G401 (cell line): Measurements from ENCODE around the gene SMCO2. TPM values are rescaled to one million over a fixed set of nuclear protein-coding genes. Genes with fewer than 3 reads are reported as not detected.

Experiments
- DNase-seq: peaks from one replicate; pipeline ENCODE4 v3.0.0-alpha.2; 2015; ENCODE audit warnings: low spot score
- in situ Hi-C: cut with HindIII; loops from 2 replicates; pipeline ENCODE4 v1.10.0; 2016; ENCODE audit warnings: low sequenced_read_pairs, mixed read lengths
- total RNA-seq: library from RNA; depleted of rRNA; stranded (reverse); fragments of >200 nt; shearing (Covaris generic); gene quantifications from 2 replicates; pipeline ENCODE4 v1.2.3, GENCODE V29; 2014

The SMCO2 gene
- total RNA-seq, 1 experiment from 2014 or later = not detected

DNA sequence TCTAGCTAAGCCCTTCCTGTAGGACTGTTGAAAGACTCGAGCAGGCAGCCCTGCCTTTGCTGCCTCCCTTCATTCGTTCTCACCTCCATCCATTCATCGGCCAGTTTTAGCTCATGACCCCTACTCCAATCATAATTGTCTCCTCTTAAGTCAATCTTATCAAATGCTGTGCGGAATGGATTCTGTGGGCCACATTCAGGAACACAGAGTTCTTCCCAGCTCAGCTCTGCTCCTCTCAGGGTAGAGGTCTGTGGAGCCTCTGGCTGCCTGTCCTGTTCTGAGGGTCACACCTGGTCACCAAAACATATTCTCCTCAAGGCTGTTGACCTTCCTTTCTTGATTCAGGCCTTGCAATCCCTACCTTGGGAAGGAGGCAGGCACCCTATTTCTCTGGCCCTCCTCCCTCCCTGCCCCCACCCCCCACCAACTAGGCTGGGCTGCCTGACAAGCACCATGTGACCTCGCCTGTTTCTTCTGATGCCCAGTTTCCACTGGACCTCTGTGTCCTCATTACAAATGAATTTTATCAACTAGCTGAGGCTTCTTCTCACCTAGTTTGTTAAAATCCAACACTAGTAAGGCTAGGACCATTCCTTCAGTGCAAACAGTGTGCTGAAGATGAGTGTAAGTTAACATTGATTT lies 3.5 kb downstream of the SMCO2 start:
- in situ Hi-C loops = no loop called here
- no peak for DNase-seq

DNA sequence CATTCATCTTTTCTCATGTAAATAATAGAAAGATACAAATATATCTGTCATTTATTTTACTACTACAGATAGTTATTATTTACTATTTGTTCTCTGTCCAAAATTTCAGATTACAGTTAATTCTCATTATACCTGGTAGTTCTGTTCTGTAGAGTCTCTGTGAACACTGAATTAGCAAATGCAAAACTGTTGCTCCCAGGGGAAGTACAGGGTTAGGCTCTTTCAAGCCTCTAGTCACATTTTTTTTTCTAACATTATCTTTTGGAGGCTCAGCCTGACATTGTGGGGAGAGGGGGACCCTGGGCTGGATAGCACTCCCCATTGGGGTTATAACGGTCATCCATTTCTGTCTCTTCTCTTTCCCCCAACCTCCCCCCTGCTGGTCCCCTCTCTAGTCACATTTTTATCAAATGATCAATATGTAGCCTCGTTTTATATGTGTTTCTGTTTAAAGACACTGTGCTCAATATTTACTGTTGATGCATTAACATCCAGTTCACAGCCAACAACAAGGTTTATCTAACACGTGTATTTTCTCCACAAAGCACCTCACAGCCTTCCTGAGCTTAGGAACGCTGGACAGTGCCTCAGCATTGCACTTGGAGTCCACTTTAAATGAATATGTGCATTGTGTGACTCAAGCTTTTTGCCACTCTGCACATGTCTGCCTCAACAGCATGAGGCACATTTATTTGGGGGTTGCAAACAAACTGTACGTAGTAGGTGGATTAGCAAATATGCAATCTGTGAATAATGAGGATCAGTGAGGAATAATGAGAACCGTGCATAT lies 4.7 kb downstream of the SMCO2 start:
- DNase-seq = no peak
- in situ Hi-C loops = no loop called here

DNA sequence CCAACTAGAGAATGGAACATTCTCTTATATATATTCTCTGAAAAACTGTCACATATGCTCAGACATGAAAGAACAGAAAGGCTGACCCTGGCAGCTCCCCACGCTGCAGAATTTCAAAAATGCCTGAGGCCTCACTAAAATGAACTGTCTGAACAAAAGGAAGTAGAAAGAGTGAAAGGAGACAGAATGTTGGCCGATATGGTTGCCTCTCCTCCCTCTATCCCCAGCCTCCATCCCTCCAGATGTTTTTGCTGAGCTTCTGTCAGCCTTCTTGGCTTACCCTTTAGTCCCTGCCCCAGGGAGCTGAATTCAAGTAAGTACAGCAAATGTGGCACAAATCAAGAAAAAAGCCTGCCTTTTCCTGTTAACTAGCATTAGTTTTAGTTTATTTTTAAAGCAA lies 6.9 kb downstream of the SMCO2 start:
- DNase-seq = no peak

DNA sequence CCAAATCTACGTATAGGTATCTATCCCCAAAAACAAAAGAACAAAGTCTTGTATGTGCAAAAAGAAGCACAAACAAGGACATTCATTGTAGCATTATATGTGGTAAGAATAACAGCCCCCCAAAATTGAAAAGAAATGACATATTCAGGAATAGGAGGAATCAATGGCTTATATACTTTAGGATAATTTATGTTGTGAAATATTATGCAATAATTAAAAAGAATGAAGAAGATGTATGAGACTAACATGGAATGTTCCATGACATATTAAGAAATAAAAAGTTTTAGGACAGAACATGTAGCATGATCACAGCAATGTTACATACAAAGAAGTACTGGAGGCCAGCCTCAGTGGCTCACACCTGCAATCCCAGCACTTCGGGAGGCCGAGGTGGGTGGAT lies 9.1 kb downstream of the SMCO2 start:
- in situ Hi-C loops = no loop called here
- DNase-seq = no peak

More for the DNA sequence above, 6.9 kb downstream of the SMCO2 start:
- in situ Hi-C loops = no loop called here

DNA sequence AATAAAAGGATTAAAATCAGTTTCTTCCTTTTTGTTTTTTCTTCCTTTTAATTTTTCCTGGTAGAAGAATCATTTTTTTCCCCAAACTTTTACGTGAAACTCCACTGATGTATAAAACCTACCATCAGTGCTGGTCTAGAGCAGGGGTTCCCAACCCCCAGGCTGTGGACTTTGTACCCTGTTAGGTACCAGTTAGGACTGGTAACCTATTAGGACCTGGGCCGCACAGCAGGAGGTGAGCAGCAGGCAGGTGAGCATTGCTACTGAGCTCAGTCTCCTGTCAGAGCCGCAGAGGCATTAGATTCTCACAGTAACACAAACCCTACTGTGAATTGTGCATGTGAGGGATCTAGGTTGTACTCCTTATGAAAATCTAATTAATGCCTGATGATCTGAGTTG lies 10.1 kb downstream of the SMCO2 start:
- no peak for DNase-seq
- in situ Hi-C loops = no loop called here

DNA sequence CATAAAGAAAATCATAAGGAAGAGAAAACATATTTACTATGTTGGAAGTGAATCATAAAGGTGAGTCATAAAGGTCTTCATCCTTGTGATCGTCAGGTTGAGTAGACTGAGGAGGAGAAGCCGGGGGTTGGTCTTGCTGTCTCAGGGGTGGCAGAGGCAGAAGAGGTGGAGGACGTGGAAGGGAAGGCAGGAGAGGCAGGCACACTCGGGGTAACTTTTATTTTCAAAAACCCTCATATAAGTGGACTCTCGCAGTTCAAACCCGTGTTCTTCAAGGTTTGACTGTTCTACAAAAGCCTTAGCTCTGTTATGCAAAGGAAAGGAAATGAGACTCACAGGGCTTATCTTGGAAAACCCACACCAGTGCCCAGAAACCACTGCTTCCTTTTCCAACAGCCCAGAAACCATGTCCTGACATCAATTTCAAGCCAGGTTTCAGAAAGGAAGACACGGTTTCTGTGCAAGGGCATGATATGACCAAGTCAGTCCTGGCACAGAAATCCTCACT lies 14.0 kb downstream of the SMCO2 start:
- in situ Hi-C loops = no loop called here
- DNase-seq = no peak

DNA sequence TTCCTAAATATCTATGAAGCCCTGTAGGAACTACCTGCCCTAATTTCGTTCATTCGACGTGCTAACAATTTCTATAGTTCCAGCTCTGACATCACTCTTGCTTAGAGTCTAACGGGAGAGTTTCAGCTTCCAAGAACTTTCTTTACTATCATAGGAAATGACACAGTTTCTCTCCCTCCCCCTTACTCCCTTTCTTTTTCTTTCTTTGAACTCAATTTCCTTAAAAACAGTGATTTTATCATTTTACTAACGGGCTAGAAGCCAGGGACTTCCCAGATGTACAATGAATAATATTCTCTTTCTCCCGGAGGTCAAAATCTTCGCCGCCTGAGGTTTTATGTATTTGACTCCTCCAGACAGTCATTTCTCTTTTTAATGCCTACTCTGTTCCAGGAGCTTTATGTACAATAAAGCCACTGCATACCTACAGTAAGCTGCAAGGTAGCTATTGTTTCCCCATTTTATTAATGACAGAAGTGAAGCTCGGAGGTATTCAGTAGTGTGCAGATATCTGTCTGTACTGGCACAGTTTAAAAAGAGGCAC lies 15.7 kb downstream of the SMCO2 start:
- DNase-seq = no peak

DNA sequence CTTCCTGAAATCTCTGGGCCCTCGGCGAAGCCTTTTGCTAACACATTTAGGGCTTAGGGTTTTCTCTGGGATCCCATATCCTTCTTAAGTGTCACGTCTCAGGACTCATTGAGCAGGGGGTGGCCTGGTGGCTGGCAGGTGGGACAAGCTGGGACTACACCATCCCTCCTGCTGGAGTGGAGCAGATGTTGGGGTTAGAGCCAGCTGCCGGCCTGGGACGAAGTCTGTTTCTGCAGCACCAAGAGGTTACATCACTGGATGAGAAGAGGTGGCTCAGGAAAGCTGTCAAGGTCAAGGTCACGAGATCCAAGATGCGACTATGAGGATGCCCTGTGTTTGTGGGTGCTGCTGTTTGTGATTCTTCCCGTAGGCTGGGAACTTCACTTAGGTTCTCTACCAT lies 16.3 kb downstream of the SMCO2 start:
- in situ Hi-C loops = no loop called here
- DNase-seq = no peak

More for the DNA sequence above, 15.7 kb downstream of the SMCO2 start:
- in situ Hi-C loops = no loop called here

DNA sequence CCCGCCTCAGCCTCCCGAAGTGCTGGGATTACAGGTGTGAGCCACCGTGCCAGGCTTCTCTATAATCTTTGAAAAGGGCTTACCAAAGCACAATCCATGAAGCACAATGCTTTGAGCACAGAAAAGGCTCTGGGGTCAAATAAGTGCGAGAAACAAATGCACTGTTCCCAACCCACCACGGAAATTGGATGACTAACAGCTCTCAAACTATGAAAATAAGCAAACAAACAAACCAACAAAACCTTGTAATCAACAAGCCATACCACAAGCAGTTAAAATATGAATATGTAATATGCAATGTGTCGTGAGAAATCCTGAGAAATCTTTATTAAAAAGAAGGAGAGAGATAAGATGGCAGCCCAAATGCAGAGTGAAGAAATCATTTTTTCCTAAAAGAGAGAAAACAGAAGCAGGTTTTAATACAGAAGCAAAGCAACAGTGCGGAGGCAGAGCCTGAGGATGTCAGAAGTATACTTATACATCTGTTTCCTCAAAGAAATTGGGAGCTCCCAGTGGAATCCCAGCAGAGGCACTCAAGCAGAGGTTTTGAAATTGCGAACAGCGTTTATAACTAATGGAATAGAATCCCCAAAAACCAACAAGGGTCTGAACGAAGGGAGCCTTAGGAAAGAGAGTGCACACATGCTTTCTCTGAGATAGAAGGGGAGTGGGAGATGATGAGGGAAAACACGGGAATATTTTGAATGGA lies 17.1 kb downstream of the SMCO2 start:
- no peak for DNase-seq
- in situ Hi-C loops = no loop called here

DNA sequence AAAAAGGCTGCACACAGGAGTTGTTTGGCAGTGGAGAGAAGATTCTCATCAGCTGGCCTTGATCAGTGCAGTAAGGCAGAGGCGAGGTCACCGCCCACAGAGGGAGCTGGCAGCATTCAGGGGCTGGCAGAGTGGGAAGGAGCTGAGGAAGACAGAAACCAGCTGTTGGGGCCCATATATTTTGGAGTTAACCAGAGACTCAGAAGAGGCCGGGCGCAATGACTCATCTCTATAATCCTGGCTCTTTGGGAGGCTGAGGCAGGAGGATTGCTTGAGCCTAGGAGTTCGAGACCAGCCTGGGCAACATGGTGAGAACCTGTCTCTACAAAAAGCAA lies 17.7 kb downstream of the SMCO2 start:
- in situ Hi-C loops = no loop called here
- no peak for DNase-seq

DNA sequence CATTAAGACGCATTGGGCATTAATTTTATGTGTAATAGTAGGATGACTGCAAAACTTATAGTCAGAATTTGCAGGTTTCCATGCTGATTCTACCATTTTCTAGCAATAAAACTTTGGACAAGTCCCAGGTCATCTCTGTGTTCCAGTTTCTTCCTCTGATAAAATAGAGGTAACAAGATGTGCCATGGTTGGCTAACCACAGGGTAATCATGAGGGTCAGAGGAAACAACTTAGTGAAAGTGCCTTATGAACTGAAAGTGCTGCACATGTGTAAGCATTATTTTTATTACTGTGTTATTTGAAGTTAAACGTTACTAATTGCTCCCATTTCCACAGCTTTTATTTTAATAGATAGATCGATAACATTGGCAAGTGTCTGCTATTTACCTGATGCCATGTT lies 21.1 kb downstream of the SMCO2 start:
- in situ Hi-C loops = no loop called here
- no peak for DNase-seq

DNA sequence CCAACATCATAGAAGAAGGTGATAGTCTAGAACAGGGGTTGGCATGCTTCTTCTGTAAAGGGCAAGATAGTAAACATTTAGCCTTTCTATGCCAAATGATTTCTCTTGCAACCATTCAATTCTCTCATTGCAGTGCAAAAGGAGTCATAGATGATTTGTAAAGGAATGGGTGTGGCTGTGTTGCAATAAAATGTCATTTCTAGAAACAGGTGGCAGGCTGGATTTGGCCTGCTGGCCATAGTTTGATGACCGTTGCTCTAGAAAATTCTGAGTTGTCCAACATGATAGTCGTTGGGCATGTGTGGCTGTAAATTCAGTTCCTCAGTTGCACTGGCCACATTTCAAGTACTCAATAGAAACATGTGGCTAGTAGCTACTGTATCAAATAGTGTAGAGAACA lies 21.7 kb downstream of the SMCO2 start:
- in situ Hi-C loops = no loop called here

DNA sequence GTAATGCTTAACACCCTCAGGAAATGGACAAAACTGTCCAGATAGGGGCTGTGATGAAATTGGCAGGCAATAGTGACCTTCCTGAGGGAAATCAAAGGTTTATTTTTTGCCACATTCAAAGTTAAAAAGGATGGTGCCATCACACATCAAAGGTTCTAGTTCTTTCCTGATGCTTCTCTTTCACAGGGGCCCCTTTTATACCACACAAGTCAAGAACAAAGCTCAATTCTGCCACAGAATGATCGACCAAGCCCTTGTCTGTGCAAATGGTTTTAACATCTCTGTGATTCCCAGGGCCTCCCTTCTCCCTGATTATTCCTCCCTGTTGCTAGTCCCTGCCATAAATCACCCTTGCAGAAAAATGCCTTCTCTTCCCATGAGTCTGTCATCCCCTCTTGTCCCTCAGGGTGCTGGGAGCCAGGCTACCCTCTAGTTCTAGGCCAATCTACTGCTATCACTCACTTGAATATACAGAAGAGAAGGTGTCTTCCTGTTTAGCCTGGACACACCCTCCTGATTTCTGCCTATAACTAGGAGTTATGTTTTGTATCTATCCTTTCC lies 22.7 kb downstream of the SMCO2 start:
- no peak for DNase-seq

More for the DNA sequence above, 21.7 kb downstream of the SMCO2 start:
- DNase-seq = no peak

DNA sequence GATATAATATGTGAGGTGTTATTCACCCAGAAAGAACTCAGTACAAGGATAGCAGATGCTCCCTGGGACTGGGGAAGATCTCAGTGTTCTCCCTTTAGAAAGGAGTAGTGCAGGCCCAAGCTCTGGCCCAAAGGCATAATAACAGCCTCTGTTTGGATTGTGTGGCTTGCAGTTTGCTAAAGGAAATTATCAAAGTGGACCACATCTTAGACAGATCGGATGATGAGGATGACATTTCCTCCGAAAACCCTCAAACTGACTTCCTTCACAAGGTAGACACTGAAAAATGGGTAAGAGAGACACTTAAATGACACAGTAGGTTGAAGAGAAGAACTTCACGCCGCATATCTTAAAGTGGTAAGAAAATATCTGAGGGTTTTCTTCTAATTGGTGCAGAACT lies 26.1 kb downstream of the SMCO2 start:
- DNase-seq = no peak
- in situ Hi-C loops = no loop called here

More for the DNA sequence above, 22.7 kb downstream of the SMCO2 start:
- in situ Hi-C loops = no loop called here

DNA sequence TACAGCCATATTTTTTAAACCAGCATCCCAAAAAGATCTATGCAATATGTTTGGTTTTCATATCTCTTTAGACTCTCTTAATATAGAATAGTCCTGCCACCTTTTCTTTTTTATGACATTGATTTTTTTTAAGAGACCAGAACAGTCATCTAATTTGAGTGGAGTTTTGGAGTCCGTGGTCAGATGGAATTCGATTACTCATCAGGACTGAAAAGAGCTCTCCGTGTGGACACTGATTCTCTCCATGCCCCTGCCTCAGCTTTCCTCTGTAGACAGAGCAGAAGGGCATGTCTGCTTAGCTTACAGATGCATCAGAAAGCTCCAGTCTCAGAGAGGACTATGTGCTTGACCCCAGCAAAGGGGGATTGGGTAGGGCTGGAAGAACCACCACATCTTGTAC lies 27.8 kb downstream of the SMCO2 start:
- in situ Hi-C loops = no loop called here
- DNase-seq = no peak

DNA sequence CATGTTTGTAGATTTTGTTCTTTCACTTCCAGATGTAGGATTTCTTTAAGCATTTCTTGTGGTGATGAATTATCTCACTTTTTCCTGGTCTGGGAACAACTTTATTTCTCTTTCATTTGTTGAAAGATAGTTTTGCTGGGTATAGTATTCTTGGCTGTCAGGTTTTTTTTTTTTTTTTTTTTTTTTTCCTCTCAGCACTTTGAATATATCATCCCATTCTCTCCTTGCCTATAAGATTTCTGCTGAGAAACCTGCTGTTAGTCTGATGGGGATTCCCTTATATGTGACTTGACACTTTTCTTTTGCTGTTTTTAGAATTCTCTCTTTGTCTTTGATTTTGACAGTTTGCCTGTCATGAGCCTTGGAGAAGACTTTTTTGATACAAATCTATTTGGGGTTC lies 30.5 kb downstream of the SMCO2 start:
- DNase-seq = no peak
- in situ Hi-C loops = no loop called here

DNA sequence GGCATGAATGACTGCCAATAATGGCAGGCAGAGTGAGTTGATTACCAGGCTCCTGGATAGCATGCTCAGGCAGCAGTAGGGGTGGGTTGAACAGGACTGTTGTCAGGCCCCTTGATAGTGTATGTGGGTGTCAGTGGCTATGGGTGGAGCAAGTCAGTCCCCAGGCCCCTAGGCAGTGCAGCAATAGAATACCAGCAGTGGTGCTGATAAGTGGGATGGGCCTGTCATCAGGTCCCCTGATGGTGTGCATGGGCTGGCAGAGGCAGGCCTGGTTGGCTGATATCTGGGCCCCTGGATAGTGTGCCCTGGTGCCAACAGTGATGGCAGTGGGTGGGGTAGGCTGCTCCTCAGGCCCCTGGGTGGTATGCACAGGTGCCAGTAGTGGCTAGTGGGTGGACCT lies 32.4 kb downstream of the SMCO2 start:
- DNase-seq = no peak
- in situ Hi-C loops = no loop called here

DNA sequence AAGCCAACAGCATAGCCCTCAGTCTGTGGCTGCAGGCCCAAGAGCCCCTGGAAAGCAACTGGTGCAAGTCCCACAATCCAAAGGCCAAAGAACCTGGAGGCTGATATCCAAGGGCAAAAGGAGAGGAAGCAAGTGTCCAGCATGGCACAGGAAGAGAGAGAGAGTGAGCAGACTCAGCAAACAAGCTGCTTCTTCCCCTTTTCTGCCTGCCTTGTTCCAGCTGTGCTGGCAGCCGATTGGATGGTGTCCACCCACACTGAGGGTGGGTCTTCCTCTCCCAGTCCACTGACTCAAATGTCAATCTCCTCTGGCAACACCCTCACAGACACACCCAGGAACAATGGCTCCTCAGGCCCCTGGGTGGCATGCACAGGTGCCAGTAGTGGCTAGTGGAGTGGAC lies 33.5 kb downstream of the SMCO2 start:
- no peak for DNase-seq
- in situ Hi-C loops = no loop called here

DNA sequence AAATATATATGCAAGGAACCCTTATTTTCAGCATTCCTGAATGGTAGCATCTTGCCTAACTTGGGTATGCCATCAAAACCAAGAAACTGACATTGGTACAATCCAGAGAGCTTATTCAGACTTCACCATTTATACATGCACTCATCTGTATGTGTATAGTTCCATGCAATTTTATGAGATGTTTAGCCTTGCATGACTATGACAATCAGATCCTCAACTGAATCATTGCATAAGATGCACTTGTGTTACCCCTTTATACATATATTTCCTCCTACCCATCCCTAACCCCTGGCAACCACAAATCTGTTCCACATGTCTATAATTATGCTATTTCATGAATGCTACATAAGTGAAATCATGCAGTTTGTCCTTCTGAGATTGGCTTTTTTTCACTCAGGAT lies 40.4 kb downstream of the SMCO2 start:
- no peak for DNase-seq
- in situ Hi-C loops = no loop called here

DNA sequence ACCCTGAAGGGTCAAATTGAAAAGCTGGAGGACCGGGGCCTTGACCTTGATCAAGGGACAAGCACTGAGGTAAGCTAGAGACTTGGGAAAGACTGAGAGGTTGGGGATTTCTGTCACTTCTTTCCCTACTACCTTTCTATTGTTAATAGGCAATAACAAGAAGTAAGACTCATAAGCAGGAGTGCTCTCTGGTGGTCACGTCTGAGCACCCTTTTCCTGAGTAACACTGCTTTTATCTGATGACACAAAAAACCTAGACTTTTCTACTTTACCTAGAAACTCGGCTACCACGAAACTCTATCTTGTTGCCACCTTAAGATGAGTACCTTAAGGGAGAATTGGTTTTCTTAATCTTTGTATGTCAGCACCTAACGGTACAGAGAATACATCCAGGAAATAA lies 41.9 kb downstream of the SMCO2 start:
- no peak for DNase-seq
- in situ Hi-C loops = no loop called here
